Prostate gland (tissue), 2 donors: ENCODE measurements around the gene LPCAT3.

Experiments used
- CTCF ChIP-seq, 4 experiments: fragments of 200-600 bp in 2 of 4; fragments of 450-650 bp in 2 of 4; sonication (generic) in 2 of 4; IDR thresholded peaks; 1 replicate in 3 of 4; 2 replicates in 1 of 4; pipeline ENCODE4 v1.5.1; 2016 to 2019; ENCODE audit warnings: antibody characterized with exemption in 4 of 4, mild to moderate bottlenecking in 2 of 4, moderate library complexity in 2 of 4
- POLR2A ChIP-seq: fragments of 450-650 bp; IDR thresholded peaks from one replicate; pipeline ENCODE4 v1.6.1; 2016; ENCODE audit warnings: antibody characterized with exemption, mild to moderate bottlenecking

GRCh38 chr12:7015555-7016370 lies 2.5 kb downstream of the LPCAT3 start:
- no peak for TF ChIP-seq CTCF (IDR thresholded peaks at IDR 0.05)
- TF ChIP-seq POLR2A: no peak
